GM20000 (cell line): ENCODE results near the gene CMC1.

ENCODE experiments used
- DNase-seq: peaks from one replicate; pipeline ENCODE4 v3.0.0; 2012; ENCODE audit warnings: low spot score
- TF ChIP-seq, protein P1 (sequence below): IDR thresholded peaks from 2 replicates; pipeline ENCODE4 v1.5.1; 2012; ENCODE audit warnings: mild to moderate bottlenecking, control low read depth; ENCODE audit errors: extremely low read depth, missing control alignments

CMC1 gene

GRCh38 chr3:28232659-28233058 is 8.8 kb upstream of the CMC1 start:
- DNase-seq, result no peak
- TF ChIP-seq, protein P1, sequence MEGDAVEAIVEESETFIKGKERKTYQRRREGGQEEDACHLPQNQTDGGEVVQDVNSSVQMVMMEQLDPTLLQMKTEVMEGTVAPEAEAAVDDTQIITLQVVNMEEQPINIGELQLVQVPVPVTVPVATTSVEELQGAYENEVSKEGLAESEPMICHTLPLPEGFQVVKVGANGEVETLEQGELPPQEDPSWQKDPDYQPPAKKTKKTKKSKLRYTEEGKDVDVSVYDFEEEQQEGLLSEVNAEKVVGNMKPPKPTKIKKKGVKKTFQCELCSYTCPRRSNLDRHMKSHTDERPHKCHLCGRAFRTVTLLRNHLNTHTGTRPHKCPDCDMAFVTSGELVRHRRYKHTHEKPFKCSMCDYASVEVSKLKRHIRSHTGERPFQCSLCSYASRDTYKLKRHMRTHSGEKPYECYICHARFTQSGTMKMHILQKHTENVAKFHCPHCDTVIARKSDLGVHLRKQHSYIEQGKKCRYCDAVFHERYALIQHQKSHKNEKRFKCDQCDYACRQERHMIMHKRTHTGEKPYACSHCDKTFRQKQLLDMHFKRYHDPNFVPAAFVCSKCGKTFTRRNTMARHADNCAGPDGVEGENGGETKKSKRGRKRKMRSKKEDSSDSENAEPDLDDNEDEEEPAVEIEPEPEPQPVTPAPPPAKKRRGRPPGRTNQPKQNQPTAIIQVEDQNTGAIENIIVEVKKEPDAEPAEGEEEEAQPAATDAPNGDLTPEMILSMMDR, result no peak

- TF ChIP-seq, protein P1, result no peak
- no peak for DNase-seq
These were observed 7.0 kb upstream of the CMC1 start for GRCh38 chr3:28234454-28234853.

DNA sequence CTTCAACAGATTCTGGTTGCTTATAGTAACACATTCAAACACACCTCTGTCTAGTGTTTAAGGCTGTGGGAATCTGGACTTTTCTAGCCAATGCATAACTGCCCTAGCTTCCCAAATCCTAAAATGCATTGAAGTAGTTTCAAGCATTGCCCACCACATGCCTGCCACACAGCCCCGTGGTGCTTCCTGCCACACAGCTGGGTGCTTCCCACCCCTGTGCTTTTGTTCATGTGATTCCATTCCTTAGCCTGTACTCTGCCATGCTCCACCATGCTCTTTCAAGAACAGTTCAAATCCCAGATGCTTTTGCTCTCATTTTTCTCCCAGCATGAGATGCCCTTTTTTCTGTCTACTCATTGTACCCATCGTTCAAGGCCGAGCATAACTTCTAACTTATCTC is 2.3 kb upstream of the CMC1 start:
- TF ChIP-seq, protein P1, result no peak
- no peak for DNase-seq

DNA sequence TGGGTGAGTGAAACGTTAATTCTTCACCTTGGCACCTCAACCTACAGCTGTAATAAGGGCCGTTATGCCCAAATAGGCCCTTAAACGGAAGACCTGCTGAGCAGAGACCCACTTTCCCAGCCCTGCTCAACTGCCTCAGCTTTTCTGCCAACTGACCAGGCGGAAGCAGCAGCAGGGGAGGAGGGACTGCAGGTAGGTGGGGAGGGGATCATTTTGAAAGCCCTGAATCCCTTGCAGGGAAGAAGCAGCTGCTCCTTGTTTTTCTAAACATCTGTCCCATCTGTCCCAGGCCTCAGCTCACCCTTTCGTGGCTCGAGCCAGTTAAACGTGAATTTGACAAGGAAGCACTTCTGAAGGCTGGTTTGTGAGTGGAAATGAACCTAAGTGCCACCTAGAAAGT is 978 bp upstream of the CMC1 start:
- TF ChIP-seq, protein P1, result no peak
- DNase-seq, result no peak

GRCh38 chr3:28242519-28242918 is 1.1 kb downstream of the CMC1 start:
- DNase-seq, result no peak
- TF ChIP-seq, protein P1, result no peak

DNA sequence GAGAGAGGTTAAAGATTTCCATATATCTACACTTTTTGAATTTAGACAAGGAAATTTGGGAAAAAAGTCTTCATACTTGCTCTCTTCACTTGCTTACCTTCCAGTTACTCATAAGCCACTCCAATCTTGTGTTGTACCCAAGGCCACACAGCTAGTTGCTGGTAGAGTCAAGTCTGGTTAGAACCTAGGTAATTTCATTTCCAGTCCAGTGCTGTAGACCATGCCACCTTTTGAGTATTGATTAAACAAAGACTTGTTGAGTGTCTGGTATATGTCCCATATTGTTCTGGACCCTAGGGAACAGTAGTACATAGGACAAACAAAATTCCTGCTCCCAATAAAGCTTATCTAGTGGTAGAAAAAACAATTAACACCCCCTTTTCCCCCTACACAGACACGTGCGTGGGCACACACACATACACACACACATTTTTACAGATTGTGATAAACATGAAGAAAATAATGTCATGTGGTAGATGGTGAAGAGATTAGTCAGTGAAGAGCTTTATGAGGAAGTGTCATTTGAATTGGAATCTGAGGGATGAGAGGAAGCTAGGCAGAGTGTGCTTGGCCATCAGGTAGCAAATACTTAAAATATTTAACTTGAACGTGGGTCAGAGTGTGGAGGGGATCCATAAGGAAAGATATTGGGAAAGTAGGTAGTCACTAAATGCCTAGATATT is 2.1 kb downstream of the CMC1 start:
- TF ChIP-seq, protein P1, result no peak
- no peak for DNase-seq

- TF ChIP-seq, protein P1, result no peak
- no peak for DNase-seq
These were observed 3.1 kb downstream of the CMC1 start for GRCh38 chr3:28244491-28244890.
